ENCODE results near the gene TRIM67. TPM values are rescaled to one million over a fixed set of nuclear protein-coding genes. Genes with fewer than 3 reads are reported as not detected.

Gene TRIM67
- total RNA-seq, 1 experiment from 2014 or later: not detected

DNA sequence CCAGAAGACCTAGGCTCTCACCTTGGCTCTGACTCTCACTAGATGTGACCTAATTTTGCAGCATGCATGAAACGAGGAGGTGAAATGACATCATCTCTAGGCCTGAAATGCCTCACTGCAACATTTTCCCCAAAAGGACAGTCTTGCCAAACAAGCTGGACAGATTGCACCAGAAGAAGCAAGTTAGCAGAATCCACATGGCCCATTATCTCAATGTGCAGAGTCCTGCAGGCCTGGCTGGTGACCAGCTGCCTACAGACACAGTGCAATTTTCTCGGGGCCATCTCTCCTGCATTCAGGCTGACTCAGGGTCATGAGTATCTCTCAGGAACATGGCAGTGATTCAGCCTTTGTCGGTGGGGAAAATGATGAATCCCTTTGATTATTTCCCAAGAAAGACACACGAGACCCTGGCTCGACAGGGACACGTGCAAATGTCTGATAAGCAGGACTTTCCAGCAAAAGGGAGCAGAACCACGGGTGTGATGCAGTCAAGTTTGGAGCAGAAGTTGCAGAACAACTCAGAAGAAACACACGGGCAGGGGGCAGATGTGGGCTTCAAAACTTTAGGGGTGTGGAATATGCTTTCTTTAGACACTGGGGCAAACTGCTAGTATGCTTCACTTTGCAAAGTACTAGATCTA, 38.7 kb downstream of the TRIM67 start:
- ATAC-seq: no peak
- Mint-ChIP-seq H3K27ac (no peak overlapping the region), H3K4me3 (no peak overlapping the region), H3K4me1 (no peaks in the 10 kb centered on the region), H3K36me3 (no peaks in the 10 kb centered on the region), H3K27me3 (ENCODE audit: low read depth) (peaks cover 87% of the 10 kb centered on the region), H3K9me3 (no peaks in the 10 kb centered on the region)
- no peak for DNase-seq (ENCODE audit: low spot score)
- CTCF ChIA-PET: interaction anchor here (0.7 kb wide), 1 partner anchor 11 kb away, joined by 3 read pairs; no protein-coding TSS in a partner anchor
- TF ChIP-seq HMGA2 (CRISPR knock-in tag; IDR thresholded peaks at IDR 0.05) (no peak), ESRRA (CRISPR knock-in tag; IDR thresholded peaks at IDR 0.05; ENCODE audit: borderline replicate concordance) (no peak), RELA (CRISPR knock-in tag; IDR thresholded peaks at IDR 0.05; ENCODE audit: borderline replicate concordance) (no peak), NR3C1 (CRISPR knock-in tag; conservative IDR thresholded peaks at IDR 0.05; ENCODE audit: low read depth) (no peak), ATF6 (CRISPR knock-in tag; IDR thresholded peaks at IDR 0.05) (no peak), NFATC4 (CRISPR knock-in tag; IDR thresholded peaks at IDR 0.05) (no peak), GABPB1 (CRISPR knock-in tag; IDR thresholded peaks at IDR 0.05) (peak; percentile 83), AFF4 (CRISPR knock-in tag; IDR thresholded peaks at IDR 0.05; ENCODE audit: borderline replicate concordance) (no peak)
- POLR2A ChIA-PET: no interaction called here

DNA sequence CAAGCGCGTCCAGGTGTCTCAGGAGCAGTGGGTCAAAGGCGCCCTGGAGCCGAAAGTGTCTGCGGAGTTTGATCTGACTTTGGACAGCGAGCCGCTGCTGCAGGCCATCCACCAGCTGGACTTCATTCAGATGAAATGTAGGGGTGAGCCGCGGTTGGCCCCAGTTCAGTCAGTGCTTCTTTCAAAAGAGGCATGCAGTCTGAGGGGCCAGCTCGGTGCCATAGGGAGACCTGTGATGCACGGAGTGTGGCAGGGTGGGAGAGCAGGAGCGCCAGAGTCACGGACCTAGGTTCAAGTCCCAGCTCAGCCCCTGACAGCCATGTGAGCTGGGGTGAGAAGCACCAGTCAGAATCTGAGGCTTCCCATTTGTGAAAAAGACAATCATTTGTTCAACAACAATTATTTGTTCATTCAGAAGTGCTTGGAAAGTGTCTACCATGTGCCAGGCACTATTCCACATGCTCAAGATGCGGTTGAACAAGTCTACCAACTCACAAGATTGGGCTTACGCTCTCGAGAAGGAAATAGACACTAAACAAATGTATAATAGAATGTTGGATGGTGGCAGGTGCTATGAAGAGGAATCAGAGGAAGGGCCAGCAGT, 39.6 kb downstream of the TRIM67 start:
- POLR2A ChIA-PET: no interaction called here
- CTCF ChIA-PET: interaction anchor here (1.4 kb wide), 1 partner anchor 10 kb away, joined by 5 read pairs; no protein-coding TSS in a partner anchor
- H3K9me3 Mint-ChIP-seq: no peaks in the 10 kb centered on the region
- DNase-seq (ENCODE audit: low spot score) (no peak), ATAC-seq (no peak)
- H3K36me3 Mint-ChIP-seq: no peaks in the 10 kb centered on the region
- TF ChIP-seq ARID4B (CRISPR knock-in tag; IDR thresholded peaks at IDR 0.05; ENCODE audit: borderline replicate concordance): no peak
- no peak for TF ChIP-seq ZNF219 (CRISPR knock-in tag; IDR thresholded peaks at IDR 0.05; ENCODE audit: borderline replicate concordance)
- no peak for TF ChIP-seq TEAD4 (CRISPR knock-in tag; IDR thresholded peaks at IDR 0.05)
- no peak for TF ChIP-seq CTCF (IDR thresholded peaks at IDR 0.05)
- peaks cover 85% of the 10 kb centered on the region for H3K27me3 Mint-ChIP-seq (ENCODE audit: low read depth)
- H3K4me1 Mint-ChIP-seq: no peaks in the 10 kb centered on the region
- no peak overlapping the region for H3K27ac Mint-ChIP-seq
- no peak overlapping the region for H3K4me3 Mint-ChIP-seq
